NCI-H2081 treated with DMSO at 0.1 percent for 48 hours (cell line): ENCODE data around the gene AATF.

Source experiments
- DNase-seq: peaks from one replicate; lab custom pipeline; 2025; lab: John Stamatoyannopoulos, UW

AATF gene

GRCh38 chr17:37081287-37081686, 132.5 kb downstream of the AATF start:
- no peak for DNase-seq

- DNase-seq: no peak
These were observed 133.6 kb downstream of the AATF start for GRCh38 chr17:37082311-37082860.

GRCh38 chr17:37082985-37083384, 134.2 kb downstream of the AATF start:
- no peak for DNase-seq

- DNase-seq: no peak
These were observed 134.7 kb downstream of the AATF start for GRCh38 chr17:37083456-37083855.

- no peak for DNase-seq
These were observed 135.6 kb downstream of the AATF start for GRCh38 chr17:37084372-37084771.

GRCh38 chr17:37086334-37086733, 137.6 kb downstream of the AATF start:
- no peak for DNase-seq

GRCh38 chr17:37086948-37087347, 138.2 kb downstream of the AATF start:
- DNase-seq: no peak

GRCh38 chr17:37087683-37088082, 138.9 kb downstream of the AATF start:
- no peak for DNase-seq

- no peak for DNase-seq
These were observed 139.7 kb downstream of the AATF start for GRCh38 chr17:37088459-37088858.

GRCh38 chr17:37088913-37089312, 140.2 kb downstream of the AATF start:
- DNase-seq: no peak

- DNase-seq: no peak
These were observed 141.2 kb downstream of the AATF start for GRCh38 chr17:37089956-37090355.

- no peak for DNase-seq
These were observed 142.2 kb downstream of the AATF start for GRCh38 chr17:37090941-37091340.

- no peak for DNase-seq
These were observed 143.3 kb downstream of the AATF start for GRCh38 chr17:37092071-37092470.

- DNase-seq: no peak
These were observed 143.9 kb downstream of the AATF start for GRCh38 chr17:37092701-37093100.

- DNase-seq: no peak
These were observed 145.6 kb downstream of the AATF start for GRCh38 chr17:37094391-37094790.

- no peak for DNase-seq
These were observed 147.3 kb downstream of the AATF start for GRCh38 chr17:37096071-37096470.

- no peak for DNase-seq
These were observed 148.4 kb downstream of the AATF start for GRCh38 chr17:37097154-37097553.

GRCh38 chr17:37098152-37098551, 149.4 kb downstream of the AATF start:
- no peak for DNase-seq

- no peak for DNase-seq
These were observed 150.3 kb downstream of the AATF start for GRCh38 chr17:37098910-37099664.

- DNase-seq: no peak
These were observed 151.5 kb downstream of the AATF start for GRCh38 chr17:37100231-37100630.

- DNase-seq: no peak
These were observed 152.6 kb downstream of the AATF start for GRCh38 chr17:37101306-37101705.

- DNase-seq: no peak
These were observed 154.5 kb downstream of the AATF start for GRCh38 chr17:37103231-37103630.

- no peak for DNase-seq
These were observed 157.3 kb downstream of the AATF start for GRCh38 chr17:37106049-37106448.
